Osteocyte (in vitro differentiated cells): Measurements from ENCODE around the gene GAR1. TPM values are rescaled to one million over a fixed set of nuclear protein-coding genes. Genes with fewer than 3 reads are reported as not detected.

ENCODE experiments used
- DNase-seq: peaks from one replicate; pipeline ENCODE4 v3.0.0; 2021; ENCODE audit warnings: mixed read lengths; ENCODE audit not compliant: unreplicated experiment; ENCODE audit errors: extremely low spot score
- H3K27ac Mint-ChIP-seq: one replicate; pipeline ENCODE4 v1.8.0; 2021; ENCODE audit warnings: mild to moderate bottlenecking, mixed read lengths; ENCODE audit not compliant: unreplicated experiment
- H3K27me3 Mint-ChIP-seq: one replicate; pipeline ENCODE4 v1.8.0; 2021; ENCODE audit warnings: mixed read lengths; ENCODE audit not compliant: unreplicated experiment
- H3K36me3 Mint-ChIP-seq: one replicate; pipeline ENCODE4 v1.8.0; 2021; ENCODE audit warnings: mixed read lengths; ENCODE audit not compliant: unreplicated experiment
- H3K4me1 Mint-ChIP-seq: one replicate; pipeline ENCODE4 v1.8.0; 2021; ENCODE audit warnings: mixed read lengths; ENCODE audit not compliant: unreplicated experiment
- H3K4me3 Mint-ChIP-seq: one replicate; pipeline ENCODE4 v1.8.0; 2021; ENCODE audit warnings: mild to moderate bottlenecking, moderate library complexity, mixed read lengths; ENCODE audit not compliant: unreplicated experiment
- H3K9me3 Mint-ChIP-seq: one replicate; pipeline ENCODE4 v1.8.0; 2021; ENCODE audit warnings: mixed read lengths; ENCODE audit not compliant: unreplicated experiment
- CTCF ChIP-seq: fragments of 200-600 bp; sonication (generic); IDR thresholded peaks from 2 replicates; pipeline ENCODE4 v1.5.0; 2021; ENCODE audit warnings: antibody characterized with exemption, mild to moderate bottlenecking, moderate library complexity
- total RNA-seq: library from RNA; stranded (reverse); gene quantifications from 2 replicates; pipeline ENCODE4 v1.2.1, GENCODE V29; 2021

GAR1 gene
- total RNA-seq, 1 donor from 2014 or later: 16.8 TPM

GRCh38 chr4:109820563-109820962, 5.0 kb downstream of the GAR1 start:
- no peak overlapping the region for H3K27ac Mint-ChIP-seq
- H3K36me3 Mint-ChIP-seq: peaks cover 22% of the 10 kb centered on the region
- DNase-seq: no peak
- no peak overlapping the region for H3K4me3 Mint-ChIP-seq
- no peaks in the 10 kb centered on the region for H3K27me3 Mint-ChIP-seq
- peaks cover 21% of the 10 kb centered on the region for H3K4me1 Mint-ChIP-seq
- no peaks in the 10 kb centered on the region for H3K9me3 Mint-ChIP-seq
- TF ChIP-seq CTCF: no peak

- no peak for DNase-seq
- Mint-ChIP-seq H3K4me1 (peaks cover 15% of the 10 kb centered on the region), H3K9me3 (no peaks in the 10 kb centered on the region), H3K4me3 (no peak overlapping the region), H3K27ac (no peak overlapping the region), H3K36me3 (peaks cover 22% of the 10 kb centered on the region), H3K27me3 (no peaks in the 10 kb centered on the region)
- no peak for TF ChIP-seq CTCF
These were observed 5.6 kb downstream of the GAR1 start for GRCh38 chr4:109821185-109821584.

GRCh38 chr4:109826719-109827118, 11.2 kb downstream of the GAR1 start:
- Mint-ChIP-seq H3K27me3 (no peaks in the 10 kb centered on the region), H3K36me3 (peaks cover 20% of the 10 kb centered on the region), H3K9me3 (no peaks in the 10 kb centered on the region), H3K4me3 (no peak overlapping the region), H3K27ac (no peak overlapping the region), H3K4me1 (no peaks in the 10 kb centered on the region)
- no peak for DNase-seq
- peak; percentile 67 for TF ChIP-seq CTCF

GRCh38 chr4:109827672-109828071, 12.1 kb downstream of the GAR1 start, which contains the start of gene RRH:
Gene RRH (plus strand): TSS chr4:109827972. CDS start chr4:109828028, 56 bp downstream.
- no peaks in the 10 kb centered on the region for H3K9me3 Mint-ChIP-seq
- no peak within 1 kb of the TSS for H3K4me3 Mint-ChIP-seq
- no peaks in the 10 kb centered on the region for H3K4me1 Mint-ChIP-seq
- TF ChIP-seq CTCF: no peak
- H3K27me3 Mint-ChIP-seq: no peaks in the 10 kb centered on the region
- H3K36me3 Mint-ChIP-seq: peaks cover 20% of the 10 kb centered on the region
- DNase-seq: no peak
- H3K27ac Mint-ChIP-seq: no peak within 1 kb of the TSS

GRCh38 chr4:109833756-109834155, 18.2 kb downstream of the GAR1 start:
- no peaks in the 10 kb centered on the region for H3K4me1 Mint-ChIP-seq
- no peaks in the 10 kb centered on the region for H3K9me3 Mint-ChIP-seq
- no peak overlapping the region for H3K27ac Mint-ChIP-seq

More at GRCh38 chr4:109833756-109834155, 18.2 kb downstream of the GAR1 start:
- no peak for TF ChIP-seq CTCF
- Mint-ChIP-seq H3K27me3 (no peaks in the 10 kb centered on the region), H3K36me3 (peaks cover 2% of the 10 kb centered on the region), H3K4me3 (no peak overlapping the region)
- no peak for DNase-seq
